CD4-positive, alpha-beta T cell (primary cell): ENCODE results near the gene ATP5F1B. TPM values are rescaled to one million over a fixed set of nuclear protein-coding genes. Genes with fewer than 3 reads are reported as not detected.

Source experiments
- ATAC-seq: fragments of 200-7000 bp; cut with Tn5 transposase; one replicate; pipeline ENCODE4 v1.10.0; 2022; ENCODE audit warnings: mild to moderate bottlenecking; ENCODE audit not compliant: poor library complexity
- CTCF ChIA-PET: fragments of 350-600 bp; sonication (Branson Sonifier 250); formaldehyde crosslinking; loops from one replicate; lab custom pipeline; 2021; ENCODE audit warnings: antibody characterized with exemption, inconsistent platforms; lab: Charles Lee
- POLR2A ChIA-PET: fragments of 350-600 bp; sonication (Branson Sonifier 250); formaldehyde crosslinking; loops from one replicate; lab custom pipeline; 2021; ENCODE audit warnings: antibody characterized with exemption, inconsistent platforms; lab: Charles Lee
- DNase-seq, 14 experiments: peaks; one replicate each; pipeline ENCODE4 v3.0.0-alpha.2; 2013 to 2020; ENCODE audit warnings: mixed read lengths in 2 of 14
- H3K27ac ChIP-seq, 2 donors: one replicate each; pipeline versions ENCODE4 v1.5.1 to v1.7.0; 2013; ENCODE audit warnings: low read length in 2 of 2, low read depth in 1 of 2, mild to moderate bottlenecking in 1 of 2
- H3K27me3 ChIP-seq, 2 experiments: 1 replicate in 1 of 2; 2 replicates in 1 of 2; pipeline versions ENCODE4 v1.6.1 to v1.7.0; 2013; ENCODE audit warnings: low read length in 2 of 2, control low read depth in 1 of 2, mild to moderate bottlenecking in 1 of 2, moderate library complexity in 1 of 2; ENCODE audit not compliant: insufficient read depth in 2 of 2, control insufficient read depth in 1 of 2
- H3K36me3 ChIP-seq: one replicate; pipeline ENCODE4 v1.6.1; 2013; ENCODE audit warnings: low read length, control low read depth; ENCODE audit not compliant: insufficient read depth
- H3K4me1 ChIP-seq: one replicate; pipeline ENCODE4 v1.6.1; 2013; ENCODE audit warnings: low read length, control low read depth; ENCODE audit not compliant: insufficient read depth
- H3K4me3 ChIP-seq: one replicate; pipeline ENCODE4 v1.5.1; 2013; ENCODE audit warnings: mild to moderate bottlenecking, low read length, moderate library complexity
- H3K9me3 ChIP-seq, 2 experiments: 1 replicate in 1 of 2; 2 replicates in 1 of 2; pipeline versions ENCODE4 v1.6.1 to v1.7.0; 2013; ENCODE audit warnings: low read length in 2 of 2, mild to moderate bottlenecking in 2 of 2, control low read depth in 1 of 2, moderate library complexity in 1 of 2; ENCODE audit not compliant: control insufficient read depth in 1 of 2, insufficient read depth in 1 of 2
- H3K27ac Mint-ChIP-seq: one replicate; pipeline ENCODE4 v1.8.0; 2020; ENCODE audit warnings: mixed read lengths
- H3K27me3 Mint-ChIP-seq: one replicate; pipeline ENCODE4 v1.8.0; 2021; ENCODE audit warnings: mixed read lengths
- H3K36me3 Mint-ChIP-seq: one replicate; pipeline ENCODE4 v1.8.0; 2021; ENCODE audit warnings: low read depth, mixed read lengths
- H3K4me1 Mint-ChIP-seq: one replicate; pipeline ENCODE4 v1.8.0; 2021; ENCODE audit warnings: low read depth, mixed read lengths
- H3K4me3 Mint-ChIP-seq: one replicate; pipeline ENCODE4 v1.8.0; 2020; ENCODE audit warnings: mild to moderate bottlenecking, mixed read lengths
- H3K9me3 Mint-ChIP-seq: one replicate; pipeline ENCODE4 v1.8.0; 2020; ENCODE audit warnings: mixed read lengths
- CTCF ChIP-seq: fragments of 200-600 bp; IDR thresholded peaks from one replicate; pipeline ENCODE4 v1.8.0; 2022; ENCODE audit warnings: antibody characterized with exemption, mild to moderate bottlenecking
- intact Hi-C, 2 experiments: fragments of 100-400 bp; cut with DNase I in 1 of 2; cut with micrococcal nuclease in 1 of 2; formaldehyde crosslinking; loops; one replicate each; pipeline versions ENCODE4 v1.15.1 to v1.9.0; 2023 to 2025; cut with DNase I, micrococcal nuclease
- total RNA-seq, 174 experiments: library from RNA in 2 of 174; stranded (reverse) in 2 of 174; gene quantifications; one replicate each; pipeline ENCODE4 v1.2.3 and lab custom pipeline; 2021 to 2026

ATP5F1B gene
- total RNA-seq, 2 experiments from 2014 or later: 305 to 318 TPM

DNA sequence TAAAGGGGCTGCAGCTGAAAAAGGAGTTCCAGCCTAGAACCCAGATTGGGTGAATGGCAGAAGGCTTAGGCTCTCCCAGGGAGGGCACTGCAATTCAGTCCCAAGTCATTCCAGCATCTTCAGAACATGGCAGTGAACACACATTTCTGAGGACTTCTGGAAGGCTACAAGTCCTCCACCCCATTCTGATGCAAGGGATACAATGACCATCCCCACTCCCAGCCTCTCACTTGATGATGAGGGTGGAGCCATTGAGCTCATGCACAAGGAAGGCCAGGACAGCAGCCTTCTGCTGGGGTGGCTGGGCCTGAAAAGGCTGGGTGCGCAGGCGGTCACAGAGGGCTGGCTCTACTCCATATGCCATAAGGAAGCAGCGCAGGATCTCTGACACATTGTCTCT is 41.4 kb downstream of the ATP5F1B start:
- DNase-seq (no peak), ATAC-seq (no peak)
- Mint-ChIP-seq H3K27ac (no peak overlapping the region), H3K4me3 (no peak overlapping the region), H3K27me3 (no peaks in the 10 kb centered on the region), H3K4me1 (no peaks in the 10 kb centered on the region), H3K9me3 (no peaks in the 10 kb centered on the region), H3K36me3 (peaks cover 91% of the 10 kb centered on the region)
- TF ChIP-seq CTCF: no peak
- no peak overlapping the region for H3K27ac ChIP-seq
- ChIA-PET CTCF (no interaction called here), POLR2A (no interaction called here)
- H3K27me3 ChIP-seq: no peaks in the 10 kb centered on the region
- H3K4me3 ChIP-seq: no peak overlapping the region
- intact Hi-C loops: no loop called here
- peaks cover 93% of the 10 kb centered on the region for H3K36me3 ChIP-seq
- no peaks in the 10 kb centered on the region for H3K4me1 ChIP-seq
- no peaks in the 10 kb centered on the region for H3K9me3 ChIP-seq

DNA sequence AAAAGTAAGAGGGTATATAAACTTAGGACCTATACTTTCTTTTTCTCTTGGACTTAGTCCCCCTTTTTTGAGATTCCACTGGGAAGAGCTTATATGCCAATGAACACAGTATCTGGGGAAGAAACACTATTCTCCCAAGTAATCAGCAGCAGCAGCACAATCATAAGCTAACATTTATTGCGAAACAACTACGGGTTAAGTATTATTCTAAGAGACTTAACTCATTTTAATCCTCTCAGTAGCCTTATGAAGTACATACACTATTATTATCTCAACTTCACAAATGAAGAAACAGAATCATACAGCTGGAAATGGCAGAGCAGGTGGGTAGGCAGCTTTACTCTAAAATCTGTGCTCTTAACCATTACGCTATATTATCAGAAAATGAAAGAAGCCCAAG is 43.5 kb downstream of the ATP5F1B start:
- H3K27ac Mint-ChIP-seq: no peak overlapping the region
- no peak for TF ChIP-seq CTCF
- Histone ChIP-seq H3K4me3 (no peak overlapping the region), H3K4me1 (no peaks in the 10 kb centered on the region), H3K9me3 (no peaks in the 10 kb centered on the region), H3K36me3 (peaks cover 99% of the 10 kb centered on the region), H3K27ac (no peak overlapping the region), H3K27me3 (no peaks in the 10 kb centered on the region)
- no peak for ATAC-seq
- POLR2A ChIA-PET: interaction anchor here (1.7 to 2.5 kb wide), 3 partner anchors 26 to 86 kb away, joined by 4 to 12 read pairs (median 6); partner anchors contain the start of genes BAZ2A and PTGES3
- H3K36me3 Mint-ChIP-seq: peaks cover 100% of the 10 kb centered on the region
- H3K4me3 Mint-ChIP-seq: no peak overlapping the region
- no peak for DNase-seq
- H3K27me3 Mint-ChIP-seq: no peaks in the 10 kb centered on the region
- H3K9me3 Mint-ChIP-seq: no peaks in the 10 kb centered on the region
- intact Hi-C loops: loop anchor here in 1 of 2 experiments (2.0 kb wide), 1 partner anchor 35 kb away; no protein-coding TSS in a partner anchor
- no peaks in the 10 kb centered on the region for H3K4me1 Mint-ChIP-seq
- CTCF ChIA-PET: interaction anchor here (0.5 to 2.4 kb wide), 3 partner anchors 26 to 78 kb away, joined by 3 to 14 read pairs (median 9); no protein-coding TSS in a partner anchor

- H3K4me3 Mint-ChIP-seq: no peak overlapping the region
- no peak overlapping the region for H3K27ac Mint-ChIP-seq
- H3K4me1 ChIP-seq: no peaks in the 10 kb centered on the region
- TF ChIP-seq CTCF: no peak
- H3K27ac ChIP-seq: no peak overlapping the region
- intact Hi-C loops: no loop called here
- H3K27me3 Mint-ChIP-seq: no peaks in the 10 kb centered on the region
- peaks cover 100% of the 10 kb centered on the region for H3K36me3 Mint-ChIP-seq
- no peaks in the 10 kb centered on the region for H3K9me3 ChIP-seq
- DNase-seq: peak; percentile 14 to 59 (median 34)
- no peaks in the 10 kb centered on the region for H3K27me3 ChIP-seq
- H3K9me3 Mint-ChIP-seq: no peaks in the 10 kb centered on the region
- ChIA-PET POLR2A (interaction anchor here (1.7 to 2.5 kb wide), 3 partner anchors 27 to 86 kb away, joined by 4 to 12 read pairs (median 6); partner anchors contain the start of genes BAZ2A and PTGES3), CTCF (interaction anchor here (0.5 to 2.4 kb wide), 3 partner anchors 27 to 79 kb away, joined by 3 to 14 read pairs (median 9); no protein-coding TSS in a partner anchor)
- peak; percentile 69 for ATAC-seq
- peaks cover 99% of the 10 kb centered on the region for H3K36me3 ChIP-seq
- no peaks in the 10 kb centered on the region for H3K4me1 Mint-ChIP-seq
- H3K4me3 ChIP-seq: no peak overlapping the region
Measured at GRCh38 chr12:56601503-56601902, 44.3 kb downstream of the ATP5F1B start.
